Measurements from ENCODE around the gene ELP4. TPM values are rescaled to one million over a fixed set of nuclear protein-coding genes. Genes with fewer than 3 reads are reported as not detected.
A peak's percentile ranks its signal among the peaks of the same experiment; 100 is the strongest.

The ELP4 gene, protein sequence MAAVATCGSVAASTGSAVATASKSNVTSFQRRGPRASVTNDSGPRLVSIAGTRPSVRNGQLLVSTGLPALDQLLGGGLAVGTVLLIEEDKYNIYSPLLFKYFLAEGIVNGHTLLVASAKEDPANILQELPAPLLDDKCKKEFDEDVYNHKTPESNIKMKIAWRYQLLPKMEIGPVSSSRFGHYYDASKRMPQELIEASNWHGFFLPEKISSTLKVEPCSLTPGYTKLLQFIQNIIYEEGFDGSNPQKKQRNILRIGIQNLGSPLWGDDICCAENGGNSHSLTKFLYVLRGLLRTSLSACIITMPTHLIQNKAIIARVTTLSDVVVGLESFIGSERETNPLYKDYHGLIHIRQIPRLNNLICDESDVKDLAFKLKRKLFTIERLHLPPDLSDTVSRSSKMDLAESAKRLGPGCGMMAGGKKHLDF
- 18.0 and 20.3 TPM in 2 replicates for total RNA-seq (2022)
- Bru-seq, nascent RNA: percentile 65 among the genes with signal in this experiment
- BruChase-seq, experiment 1, labeled RNA remaining after a 6-hour chase: percentile 58 among the genes with signal in this experiment
- BruChase-seq, experiment 2, labeled RNA remaining after a 2-hour chase: percentile 58 among the genes with signal in this experiment
- long read RNA-seq, full-length matches to known transcripts: 27 of 27 reads
- long read RNA-seq, partial matches to known transcripts: 0 of 27 reads
- long read RNA-seq, other reads (novel, unspliced or antisense): 0 of 27 reads

DNA sequence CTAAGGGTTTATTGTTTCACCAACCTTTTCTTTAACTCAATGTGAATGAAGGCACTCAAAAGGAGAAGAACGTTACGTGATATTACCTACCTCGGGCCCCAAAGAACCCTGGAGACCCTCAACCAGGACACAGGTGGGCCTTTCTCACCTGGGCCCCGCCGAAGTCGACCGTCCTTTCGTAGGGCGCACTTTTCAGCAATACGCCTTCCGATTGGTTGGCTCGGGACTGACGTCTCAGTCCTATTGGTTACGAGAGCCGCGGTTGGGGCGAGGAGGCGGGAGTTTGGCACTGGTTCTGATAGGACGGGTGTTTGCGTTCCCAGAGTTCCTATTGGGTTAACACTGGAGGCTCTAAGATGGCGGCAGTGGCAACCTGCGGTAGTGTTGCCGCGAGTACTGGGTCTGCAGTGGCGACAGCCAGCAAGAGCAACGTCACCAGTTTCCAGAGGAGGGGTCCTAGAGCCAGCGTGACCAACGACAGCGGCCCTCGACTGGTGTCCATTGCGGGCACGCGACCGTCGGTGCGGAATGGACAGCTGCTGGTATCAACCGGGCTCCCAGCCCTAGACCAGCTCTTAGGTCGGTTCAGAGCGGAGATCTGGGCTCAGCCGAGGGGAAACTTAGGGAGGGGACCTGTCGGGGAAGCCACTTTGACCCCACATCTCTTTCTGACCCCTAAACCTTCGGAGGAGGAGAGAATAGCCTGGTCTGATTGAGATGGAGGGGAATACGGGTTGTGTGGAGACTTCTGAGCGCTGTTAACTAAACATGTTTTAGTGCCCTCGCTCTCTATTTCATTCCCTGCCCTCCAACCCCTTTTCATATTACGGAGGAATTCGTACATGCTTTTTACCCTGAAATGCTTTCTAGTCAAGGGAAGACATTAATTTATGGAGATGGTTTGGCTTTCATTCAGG lies at the start of gene ELP4, which contains the start of gene IMMP1L:
ELP4 (plus strand) TSS at position 339 of the 917 bp plus-strand sequence; CDS start at position 357, 18 bp downstream.
IMMP1L (minus strand) TSS at position 194 of the 917 bp plus-strand sequence. CDS start 46,346 bp downstream, outside the sequence.
- intact Hi-C loops (cut with micrococcal nuclease; ENCODE audit: unreplicated experiment): no loop called here
- Mint-ChIP-seq H3K27ac (ENCODE audit: unreplicated experiment) (peak within 1 kb of the TSS; percentile 82), H3K9me3 (ENCODE audit: low read depth, unreplicated experiment) (no peaks in the 10 kb centered on the region)

GRCh38 chr11:31464436-31464835 lies 45.1 kb upstream of the ELP4 start:
- Mint-ChIP-seq H3K36me3 (ENCODE audit: insufficient read depth, unreplicated experiment) (no peaks in the 10 kb centered on the region), H3K4me1 (ENCODE audit: low read depth, unreplicated experiment) (no peaks in the 10 kb centered on the region), H3K4me3 (ENCODE audit: low read depth, unreplicated experiment) (no peak overlapping the region), H3K9me3 (ENCODE audit: low read depth, unreplicated experiment) (peaks cover 3% of the 10 kb centered on the region), H3K27ac (ENCODE audit: unreplicated experiment) (no peak overlapping the region), H3K27me3 (ENCODE audit: unreplicated experiment) (no peaks in the 10 kb centered on the region)
- TF ChIP-seq CTCF (IDR thresholded peaks at IDR 0.05; ENCODE audit: unreplicated experiment): no peak
- CTCF ChIA-PET: no interaction called here
- no TSS peak for BruUV-seq (replicated peaks)
- DNase-seq: no peak
- intact Hi-C loops (cut with micrococcal nuclease; ENCODE audit: unreplicated experiment): no loop called here

More for the DNA sequence above, at the start of gene ELP4, which contains the start of gene IMMP1L:
- TF ChIP-seq CTCF (IDR thresholded peaks at IDR 0.05; ENCODE audit: unreplicated experiment): no peak
- no TSS peak for BruUV-seq (replicated peaks)
- Mint-ChIP-seq H3K4me3 (ENCODE audit: low read depth, unreplicated experiment) (peak within 1 kb of the TSS; percentile 81), H3K36me3 (ENCODE audit: insufficient read depth, unreplicated experiment) (peaks cover 36% of the 10 kb centered on the region), H3K27me3 (ENCODE audit: unreplicated experiment) (no peaks in the 10 kb centered on the region), H3K4me1 (ENCODE audit: low read depth, unreplicated experiment) (peaks cover 12% of the 10 kb centered on the region)
- DNase-seq: peak; percentile 94
- CTCF ChIA-PET: no interaction called here

DNA sequence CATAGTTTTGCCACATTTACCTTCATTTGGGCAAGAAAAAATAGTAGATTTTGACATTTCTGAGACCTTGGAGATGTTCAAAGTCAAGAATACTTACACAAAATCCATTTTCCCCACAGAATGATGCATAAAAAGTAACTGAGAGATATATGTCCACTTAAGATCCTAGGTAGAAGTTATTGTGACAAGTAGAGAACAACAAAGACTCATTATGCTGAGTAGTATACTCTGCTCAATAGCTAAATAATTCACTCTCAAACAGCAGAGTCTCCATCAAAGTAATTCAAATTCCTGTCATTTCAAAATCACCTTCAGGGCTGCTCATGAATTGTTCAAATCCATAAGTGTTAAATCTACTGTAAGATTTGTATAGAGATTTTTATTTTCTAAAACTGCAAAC lies 35.5 kb upstream of the ELP4 start:
- Mint-ChIP-seq H3K9me3 (ENCODE audit: low read depth, unreplicated experiment) (no peaks in the 10 kb centered on the region), H3K36me3 (ENCODE audit: insufficient read depth, unreplicated experiment) (no peaks in the 10 kb centered on the region), H3K4me1 (ENCODE audit: low read depth, unreplicated experiment) (no peaks in the 10 kb centered on the region), H3K27me3 (ENCODE audit: unreplicated experiment) (no peaks in the 10 kb centered on the region), H3K4me3 (ENCODE audit: low read depth, unreplicated experiment) (no peak overlapping the region), H3K27ac (ENCODE audit: unreplicated experiment) (no peak overlapping the region)
- BruUV-seq (replicated peaks): no TSS peak
- intact Hi-C loops (cut with micrococcal nuclease; ENCODE audit: unreplicated experiment): no loop called here
- DNase-seq: no peak
- CTCF ChIA-PET: no interaction called here
- no peak for TF ChIP-seq CTCF (IDR thresholded peaks at IDR 0.05; ENCODE audit: unreplicated experiment)
